Memory B cell (primary cell): ENCODE results near the gene PRKAR1B.
"Not testable (repeated sequence)": the region's sequence is repeated elsewhere in the genome, so short reads cannot be mapped to it uniquely, and the experiment has no call there.

Experiments used
- ATAC-seq: fragments of 150-1000 bp; cut with Tn5 transposase; 2 replicates; pipeline ENCODE4 v1.10.0; 2021; ENCODE audit warnings: low read depth, mild to moderate bottlenecking, moderate library complexity
- DNase-seq, 2 donors: peaks; one replicate each; pipeline ENCODE4 v3.0.0; 2022; ENCODE audit warnings: low spot score in 2 of 2
- H3K27ac Mint-ChIP-seq: one replicate; pipeline ENCODE4 v1.8.0; 2022; ENCODE audit warnings: mild to moderate bottlenecking, moderate library complexity, mixed read lengths
- H3K27me3 Mint-ChIP-seq: one replicate; pipeline ENCODE4 v1.8.0; 2022; ENCODE audit warnings: mixed read lengths
- H3K36me3 Mint-ChIP-seq: one replicate; pipeline ENCODE4 v1.8.0; 2022; ENCODE audit warnings: mild to moderate bottlenecking, mixed read lengths
- H3K4me1 Mint-ChIP-seq: one replicate; pipeline ENCODE4 v1.8.0; 2022; ENCODE audit warnings: mixed read lengths
- H3K4me3 Mint-ChIP-seq: one replicate; pipeline ENCODE4 v1.8.0; 2022; ENCODE audit warnings: mild to moderate bottlenecking, moderate library complexity, mixed read lengths
- H3K9me3 Mint-ChIP-seq: one replicate; pipeline ENCODE4 v1.8.0; 2022; ENCODE audit warnings: mixed read lengths

PRKAR1B gene

DNA sequence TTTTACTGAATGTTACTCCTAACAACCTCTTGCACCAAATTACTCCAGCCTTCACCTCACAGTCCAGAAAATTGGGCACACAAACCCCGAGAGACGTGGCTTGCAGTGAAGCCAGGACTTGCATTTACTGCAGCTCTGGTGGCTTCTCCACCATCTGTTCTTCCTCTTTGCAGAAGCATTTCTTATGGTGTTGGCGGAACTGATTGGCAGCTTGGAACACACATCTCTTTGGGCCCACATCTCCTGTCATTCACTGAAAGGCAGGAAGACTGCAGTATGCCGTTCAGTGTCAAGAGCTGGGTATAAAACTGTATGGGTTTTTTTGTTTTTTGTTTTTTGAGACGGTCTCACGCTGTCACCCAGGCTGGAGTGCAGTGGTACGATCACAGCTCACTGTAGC is 38.3 kb upstream of the PRKAR1B start:
- no peaks in the 10 kb centered on the region for H3K9me3 Mint-ChIP-seq
- H3K4me1 Mint-ChIP-seq = no peaks in the 10 kb centered on the region
- DNase-seq = no peak
- ATAC-seq = no peak
- H3K27ac Mint-ChIP-seq = no peak overlapping the region
- H3K36me3 Mint-ChIP-seq = peaks cover 12% of the 10 kb centered on the region
- H3K4me3 Mint-ChIP-seq = no peak overlapping the region
- no peaks in the 10 kb centered on the region for H3K27me3 Mint-ChIP-seq

- no peak for ATAC-seq
These were observed 36.7 kb upstream of the PRKAR1B start for GRCh38 chr7:763762-764161.

GRCh38 chr7:762885-763284 is 35.8 kb upstream of the PRKAR1B start:
- peaks cover 7% of the 10 kb centered on the region for H3K36me3 Mint-ChIP-seq
- no peak overlapping the region for H3K4me3 Mint-ChIP-seq
- no peaks in the 10 kb centered on the region for H3K4me1 Mint-ChIP-seq
- no peak overlapping the region for H3K27ac Mint-ChIP-seq
- ATAC-seq = no peak
- no peak for DNase-seq
- no peaks in the 10 kb centered on the region for H3K27me3 Mint-ChIP-seq
- H3K9me3 Mint-ChIP-seq = no peaks in the 10 kb centered on the region

More at GRCh38 chr7:763762-764161, 36.7 kb upstream of the PRKAR1B start:
- H3K9me3 Mint-ChIP-seq = no peaks in the 10 kb centered on the region
- no peaks in the 10 kb centered on the region for H3K27me3 Mint-ChIP-seq
- no peak for DNase-seq
- H3K27ac Mint-ChIP-seq = no peak overlapping the region
- H3K4me1 Mint-ChIP-seq = no peaks in the 10 kb centered on the region
- H3K4me3 Mint-ChIP-seq = no peak overlapping the region
- peaks cover 12% of the 10 kb centered on the region for H3K36me3 Mint-ChIP-seq

DNA sequence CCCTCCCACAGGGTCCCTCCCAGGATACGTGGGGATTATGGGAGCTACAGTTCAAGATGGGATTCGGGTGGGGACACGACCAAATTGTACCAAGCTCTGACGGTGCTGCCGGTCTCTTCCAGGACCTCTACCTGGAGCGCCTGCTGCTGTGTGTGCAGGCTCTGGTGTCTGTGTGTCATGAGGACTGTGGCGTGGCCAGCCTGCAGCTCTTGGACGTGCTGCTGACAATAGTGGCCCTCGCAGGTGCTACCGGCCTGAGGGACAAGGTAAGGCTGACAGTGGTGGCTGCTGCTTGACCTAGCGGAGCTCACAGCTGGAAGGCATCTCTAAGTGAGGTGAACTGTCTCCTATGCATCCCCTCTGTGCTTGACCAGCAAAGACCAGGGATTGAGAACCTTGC is 34.5 kb upstream of the PRKAR1B start:
- H3K27me3 Mint-ChIP-seq = no peaks in the 10 kb centered on the region
- ATAC-seq = no peak
- H3K36me3 Mint-ChIP-seq = peaks cover 2% of the 10 kb centered on the region
- no peak for DNase-seq
- no peaks in the 10 kb centered on the region for H3K9me3 Mint-ChIP-seq
- H3K4me1 Mint-ChIP-seq = no peaks in the 10 kb centered on the region
- H3K4me3 Mint-ChIP-seq = no peak overlapping the region
- H3K27ac Mint-ChIP-seq = no peak overlapping the region

- H3K27me3 Mint-ChIP-seq = no peaks in the 10 kb centered on the region
- no peak overlapping the region for H3K27ac Mint-ChIP-seq
- H3K9me3 Mint-ChIP-seq = no peaks in the 10 kb centered on the region
- H3K4me3 Mint-ChIP-seq = no peak overlapping the region
- DNase-seq (no peak), ATAC-seq (no peak)
- H3K4me1 Mint-ChIP-seq = no peaks in the 10 kb centered on the region
- H3K36me3 Mint-ChIP-seq = peaks cover 3% of the 10 kb centered on the region
These were observed 34.0 kb upstream of the PRKAR1B start for GRCh38 chr7:761101-761500.

DNA sequence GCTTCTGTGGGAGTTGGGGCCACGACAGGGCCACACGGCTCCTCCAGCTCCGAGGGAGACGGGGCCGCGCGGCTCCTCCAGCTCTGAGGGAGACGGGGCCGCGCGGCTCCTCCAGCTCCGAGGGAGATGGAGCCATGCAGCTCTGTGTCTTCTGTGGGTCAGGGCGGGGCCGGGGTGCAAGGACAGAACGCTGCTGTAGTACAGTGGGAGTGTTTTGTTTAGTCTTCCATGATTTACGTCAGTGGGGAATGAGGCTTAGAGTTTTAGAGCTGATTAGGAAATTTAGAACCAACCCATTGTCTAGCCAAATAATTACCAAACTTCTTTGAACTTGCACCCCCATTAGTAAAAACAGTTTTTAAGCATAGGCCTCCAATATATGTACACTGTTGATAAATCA is 32.9 kb upstream of the PRKAR1B start:
- no peak for ATAC-seq

GRCh38 chr7:759569-759968 is 32.5 kb upstream of the PRKAR1B start:
- H3K4me3 Mint-ChIP-seq = no peak overlapping the region
- peaks cover 10% of the 10 kb centered on the region for H3K36me3 Mint-ChIP-seq
- no peaks in the 10 kb centered on the region for H3K9me3 Mint-ChIP-seq
- ATAC-seq = no peak
- H3K27ac Mint-ChIP-seq = no peak overlapping the region
- no peaks in the 10 kb centered on the region for H3K27me3 Mint-ChIP-seq
- DNase-seq = no peak
- H3K4me1 Mint-ChIP-seq = no peaks in the 10 kb centered on the region

More for the DNA sequence above, 32.9 kb upstream of the PRKAR1B start:
- no peak for DNase-seq
- H3K9me3 Mint-ChIP-seq = no peaks in the 10 kb centered on the region
- H3K36me3 Mint-ChIP-seq = peaks cover 10% of the 10 kb centered on the region
- no peak overlapping the region for H3K4me3 Mint-ChIP-seq
- no peaks in the 10 kb centered on the region for H3K4me1 Mint-ChIP-seq
- H3K27ac Mint-ChIP-seq = no peak overlapping the region
- no peaks in the 10 kb centered on the region for H3K27me3 Mint-ChIP-seq

- DNase-seq (no peak), ATAC-seq (no peak)
- Mint-ChIP-seq H3K9me3 (no peaks in the 10 kb centered on the region), H3K27ac (no peak overlapping the region), H3K4me1 (no peaks in the 10 kb centered on the region), H3K4me3 (no peak overlapping the region), H3K27me3 (no peaks in the 10 kb centered on the region), H3K36me3 (peaks cover 16% of the 10 kb centered on the region)
These were observed 30.7 kb upstream of the PRKAR1B start for GRCh38 chr7:757741-758163.

GRCh38 chr7:756928-757560 is 30.0 kb upstream of the PRKAR1B start:
- Mint-ChIP-seq H3K4me3 (no peak overlapping the region), H3K4me1 (no peaks in the 10 kb centered on the region), H3K27ac (no peak overlapping the region), H3K36me3 (peaks cover 19% of the 10 kb centered on the region), H3K9me3 (no peaks in the 10 kb centered on the region), H3K27me3 (no peaks in the 10 kb centered on the region)
- ATAC-seq (no peak), DNase-seq (no peak)

GRCh38 chr7:756231-756927 is 29.3 kb upstream of the PRKAR1B start:
- H3K4me1 Mint-ChIP-seq = no peaks in the 10 kb centered on the region
- H3K27ac Mint-ChIP-seq = no peak overlapping the region
- no peak for ATAC-seq
- no peaks in the 10 kb centered on the region for H3K27me3 Mint-ChIP-seq
- H3K9me3 Mint-ChIP-seq = no peaks in the 10 kb centered on the region
- H3K36me3 Mint-ChIP-seq = peaks cover 22% of the 10 kb centered on the region
- no peak overlapping the region for H3K4me3 Mint-ChIP-seq
- DNase-seq = no peak

DNA sequence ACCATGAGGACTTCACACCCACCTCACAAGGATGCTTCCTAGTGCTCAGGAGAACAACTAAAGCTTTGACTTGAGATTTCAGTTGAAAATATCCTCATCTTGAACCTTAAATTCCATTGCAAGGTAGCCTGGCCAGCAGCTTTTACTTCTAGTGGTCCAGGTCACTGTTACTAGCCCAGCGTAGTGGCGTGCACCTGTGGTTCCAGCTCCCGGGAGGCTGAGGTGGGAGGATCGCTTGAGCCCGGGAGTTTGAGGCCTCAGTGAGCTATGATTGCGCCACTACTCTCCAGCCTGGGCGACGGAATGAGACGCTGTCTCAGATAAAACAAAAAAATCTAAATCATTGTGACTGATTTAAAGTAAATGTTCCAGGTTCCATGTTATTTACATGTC is 28.3 kb upstream of the PRKAR1B start:
- no peak for DNase-seq
- Mint-ChIP-seq H3K4me3 (no peak overlapping the region), H3K9me3 (no peaks in the 10 kb centered on the region), H3K36me3 (peaks cover 22% of the 10 kb centered on the region), H3K27ac (no peak overlapping the region), H3K27me3 (no peaks in the 10 kb centered on the region), H3K4me1 (no peaks in the 10 kb centered on the region)
- ATAC-seq = no peak

DNA sequence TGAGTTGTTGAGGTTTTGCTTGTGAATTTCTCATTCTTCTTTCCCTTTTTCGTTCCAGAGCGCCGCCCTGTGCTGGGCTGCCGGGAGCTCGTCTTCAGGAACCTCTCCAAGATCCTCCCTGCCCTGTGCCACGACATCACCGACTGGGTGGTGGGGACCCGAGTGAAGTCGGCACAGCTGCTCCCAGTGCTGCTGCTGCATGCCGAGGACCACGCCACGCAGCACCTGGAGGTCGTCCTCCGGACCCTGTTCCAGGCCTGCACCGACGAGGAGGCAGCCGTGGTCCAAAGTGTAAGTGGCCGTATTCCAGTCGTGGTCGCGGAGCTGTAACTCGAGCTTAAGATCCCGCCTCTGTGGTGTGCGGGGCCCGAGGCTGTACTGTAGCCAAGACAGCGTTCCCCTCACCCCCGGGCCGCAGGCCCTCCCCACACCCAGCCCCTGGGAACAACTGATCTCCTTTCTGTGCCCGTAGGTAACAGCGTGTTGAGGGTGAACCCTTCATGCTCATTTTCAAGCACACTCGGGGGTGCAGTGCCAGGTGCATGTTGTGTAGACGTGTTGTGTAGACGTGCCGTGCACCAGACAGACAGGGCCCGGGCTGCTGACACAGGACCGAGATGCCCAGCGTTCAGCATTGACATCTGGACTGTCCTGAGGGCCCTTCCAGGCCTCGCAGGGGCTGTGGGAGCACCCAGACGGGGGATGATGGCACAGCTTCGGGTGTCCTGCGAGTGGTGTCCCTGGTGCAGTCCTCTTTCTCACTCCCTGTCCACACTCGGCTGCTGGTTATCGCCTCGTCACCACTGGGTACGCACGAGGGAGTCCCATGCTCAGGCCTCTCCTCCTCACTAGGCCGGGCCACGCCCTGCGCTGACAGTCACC is 27.7 kb upstream of the PRKAR1B start:
- H3K4me1 Mint-ChIP-seq = no peaks in the 10 kb centered on the region
- no peak for DNase-seq
- H3K27ac Mint-ChIP-seq = no peak overlapping the region
- no peak for ATAC-seq
- H3K9me3 Mint-ChIP-seq = no peaks in the 10 kb centered on the region
- peaks cover 22% of the 10 kb centered on the region for H3K36me3 Mint-ChIP-seq
- no peaks in the 10 kb centered on the region for H3K27me3 Mint-ChIP-seq
- H3K4me3 Mint-ChIP-seq = no peak overlapping the region

DNA sequence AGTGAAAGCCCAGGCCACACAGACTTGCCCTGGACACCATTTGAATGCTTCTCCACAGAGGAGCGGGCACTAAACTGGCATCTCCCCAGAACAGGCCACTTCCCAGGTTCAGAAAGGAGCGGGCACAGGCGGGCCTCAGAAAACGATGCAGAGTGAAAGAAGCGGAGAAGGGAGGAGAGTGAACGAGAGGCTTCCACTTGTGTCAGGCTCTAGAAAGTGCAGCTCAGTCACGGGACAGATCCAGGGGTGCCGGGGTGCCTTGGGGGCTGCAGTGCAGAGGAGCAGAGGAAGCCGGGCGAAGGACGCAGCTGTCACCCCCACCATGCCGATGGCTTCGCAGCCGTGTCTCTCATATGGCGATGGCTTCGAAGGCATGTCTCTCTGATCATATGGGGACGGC is 26.1 kb upstream of the PRKAR1B start:
- peaks cover 27% of the 10 kb centered on the region for H3K36me3 Mint-ChIP-seq
- H3K4me1 Mint-ChIP-seq = no peaks in the 10 kb centered on the region

DNA sequence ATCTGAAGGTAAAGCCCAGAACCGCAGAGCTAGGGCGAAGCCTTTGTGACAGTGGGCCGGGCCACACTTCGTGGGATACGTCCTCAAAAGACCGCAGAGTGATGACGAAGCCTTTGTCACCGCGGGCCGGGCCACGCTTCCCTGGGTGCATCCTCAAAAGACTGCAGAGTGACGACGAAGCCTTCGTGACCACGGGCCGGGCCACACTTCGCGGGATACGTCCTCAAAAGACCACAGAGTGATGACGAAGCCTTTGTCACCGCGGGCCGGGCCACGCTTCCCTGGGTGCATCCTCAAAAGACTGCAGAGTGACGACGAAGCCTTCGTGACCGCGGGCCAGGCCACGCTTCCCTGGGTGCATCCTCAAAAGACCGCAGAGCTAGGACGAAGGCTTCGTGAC is 25.2 kb upstream of the PRKAR1B start:
- not testable (repeated sequence) for H3K27me3 Mint-ChIP-seq, H3K27ac Mint-ChIP-seq, ATAC-seq, H3K4me1 Mint-ChIP-seq, DNase-seq, H3K9me3 Mint-ChIP-seq, H3K4me3 Mint-ChIP-seq
- H3K36me3 Mint-ChIP-seq = peaks cover 27% of the 10 kb centered on the region

More for the DNA sequence above, 26.1 kb upstream of the PRKAR1B start:
- Mint-ChIP-seq H3K27me3 (no peaks in the 10 kb centered on the region), H3K9me3 (no peaks in the 10 kb centered on the region), H3K4me3 (no peak overlapping the region), H3K27ac (no peak overlapping the region)
- ATAC-seq (no peak), DNase-seq (no peak)
